ENCODE results near the gene SELENOP. TPM values are rescaled to one million over a fixed set of nuclear protein-coding genes. Genes with fewer than 3 reads are reported as not detected.

Gene SELENOP
- total and polyA plus RNA-seq, 9 of the 15 experiments (the other 6 are each of a cell fraction or from before 2014, with no cell fraction given): 3.2 to 6.3 (median 4.5) TPM

GRCh38 chr5:42791151-42791550 lies 20.5 kb downstream of the SELENOP start:
- ATAC-seq: no peak
- H3K4me2 ChIP-seq (ENCODE audit: insufficient read depth, low read length): no peak overlapping the region
- CTCF ChIA-PET (ENCODE audit: low intra/inter-chr PET ratio): no interaction called here
- BruUV-seq (replicated peaks): no TSS peak
- H3K36me3 ChIP-seq (ENCODE audit: control insufficient read depth, insufficient read depth, low read length): no peaks in the 10 kb centered on the region
- H3K4me3 ChIP-seq: no peak overlapping the region
- no peaks in the 10 kb centered on the region for H3K9me1 ChIP-seq (ENCODE audit: control insufficient read depth, insufficient read depth, low read length)
- no peaks in the 10 kb centered on the region for H4K20me1 ChIP-seq (replicated peaks; ENCODE audit: control insufficient read depth, insufficient read depth, low read length)
- no peaks in the 10 kb centered on the region for H3K79me2 ChIP-seq (ENCODE audit: control insufficient read depth, insufficient read depth, low read length)
- intact Hi-C loops (cut with micrococcal nuclease) (no loop called here), in situ Hi-C loops (cut with MboI) (no loop called here)
- TF ChIP-seq TAF1 (IDR thresholded peaks at IDR 0.05; ENCODE audit: control insufficient read depth, extremely low read depth, insufficient read depth, low read length, severe bottlenecking): no peak
- no peak for TF ChIP-seq IFI16 (CRISPR knock-in tag; IDR thresholded peaks at IDR 0.05)
- TF ChIP-seq HIVEP1 (CRISPR knock-in tag; IDR thresholded peaks at IDR 0.05): no peak
- TF ChIP-seq SMAD1 (IDR thresholded peaks at IDR 0.05; ENCODE audit: low read depth, low read length, partially characterized antibody): no peak
- TF ChIP-seq THRB (CRISPR knock-in tag; conservative IDR thresholded peaks at IDR 0.05): no peak
- no peak for TF ChIP-seq FOXA1 (IDR thresholded peaks at IDR 0.05; ENCODE audit: borderline replicate concordance)
- no peak for TF ChIP-seq PREB (CRISPR knock-in tag; IDR thresholded peaks at IDR 0.05)
- no peak for TF ChIP-seq CTCFL (IDR thresholded peaks at IDR 0.05; ENCODE audit: borderline replicate concordance, insufficient read depth, low read depth, low read length, poor library complexity, severe bottlenecking)
- no peak for TF ChIP-seq TAF9B (IDR thresholded peaks at IDR 0.05; ENCODE audit: partially characterized antibody)
- TF ChIP-seq FOXK1 (CRISPR knock-in tag; IDR thresholded peaks at IDR 0.05; ENCODE audit: borderline replicate concordance): no peak
- no peak for TF ChIP-seq NFE2 (IDR thresholded peaks at IDR 0.05; ENCODE audit: low read depth)
- no peak for TF ChIP-seq ZKSCAN1 (IDR thresholded peaks at IDR 0.05; ENCODE audit: low read depth, low read length)
- no peak for TF ChIP-seq SREBF1 (IDR thresholded peaks at IDR 0.05; ENCODE audit: borderline replicate concordance, low read depth, low read length)
- TF ChIP-seq, protein P1, sequence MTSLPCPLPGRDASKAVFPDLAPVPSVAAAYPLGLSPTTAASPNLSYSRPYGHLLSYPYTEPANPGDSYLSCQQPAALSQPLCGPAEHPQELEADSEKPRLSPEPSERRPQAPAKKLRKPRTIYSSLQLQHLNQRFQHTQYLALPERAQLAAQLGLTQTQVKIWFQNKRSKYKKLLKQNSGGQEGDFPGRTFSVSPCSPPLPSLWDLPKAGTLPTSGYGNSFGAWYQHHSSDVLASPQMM (CRISPR knock-in tag; IDR thresholded peaks at IDR 0.05): no peak
- TF ChIP-seq NCOA2 (IDR thresholded peaks at IDR 0.05; ENCODE audit: partially characterized antibody in 2 of 2): no peak
- TF ChIP-seq TOE1 (IDR thresholded peaks at IDR 0.05; ENCODE audit: borderline replicate concordance): no peak
- no peak for TF ChIP-seq TOE1 (CRISPR knock-in tag; IDR thresholded peaks at IDR 0.05; ENCODE audit: borderline replicate concordance, low read depth)
- TF ChIP-seq ZNF766 (CRISPR knock-in tag; conservative IDR thresholded peaks at IDR 0.05): no peak
- no peak for TF ChIP-seq COPS2 (conservative IDR thresholded peaks at IDR 0.05)
- H2AFZ ChIP-seq (ENCODE audit: low read depth, low read length): no peak overlapping the region
- no peak overlapping the region for H3K9ac ChIP-seq (ENCODE audit: insufficient read depth in 1 of 2, low read depth in 2 of 2, low read length in 2 of 2)
- H3K9me3 ChIP-seq (replicated peaks; ENCODE audit: control insufficient read depth, insufficient read depth, low read depth, low read length): no peaks in the 10 kb centered on the region
- H3K4me1 ChIP-seq (replicated peaks in 1 of 2; ENCODE audit: control insufficient read depth in 2 of 2, insufficient read depth in 2 of 2, low read length in 2 of 2): no peaks in the 10 kb centered on the region
- DNase-seq (ENCODE audit: extremely low read depth in 1 of 4, low spot score in 3 of 4): no peak
- H3K27ac ChIP-seq (ENCODE audit: extremely low read depth, low read depth, low read length): no peak overlapping the region
- no peaks in the 10 kb centered on the region for H3K27me3 ChIP-seq (ENCODE audit: control insufficient read depth in 2 of 2, insufficient read depth in 2 of 2, low read length in 2 of 2)
- FAIRE-seq: no peak
- POLR2A ChIA-PET: interaction anchor here (1.0 to 1.4 kb wide), 2 partner anchors 10 kb away, joined by 3 read pairs; no protein-coding TSS in a partner anchor

All from K562 (cell line).